Prostate gland (tissue), 2 donors: ENCODE measurements around the gene TTC23. TPM values are rescaled to one million over a fixed set of nuclear protein-coding genes. Genes with fewer than 3 reads are reported as not detected.
A peak's percentile ranks its signal among the peaks of the same experiment; 100 is the strongest.

Experiments used
- DNase-seq: peaks from one replicate; pipeline ENCODE4 v3.0.0-alpha.2; 2019; ENCODE audit warnings: low spot score
- H3K27ac ChIP-seq, 2 donors: fragments of 200-600 bp; sonication (generic); 2 replicates each; pipeline ENCODE4 v1.5.1; 2017 to 2019
- H3K27me3 ChIP-seq: fragments of 200-600 bp; sonication (generic); replicated peaks from 2 replicates; pipeline ENCODE4 v1.5.1; 2019; ENCODE audit not compliant: insufficient read depth
- H3K36me3 ChIP-seq, 2 donors: fragments of 200-600 bp; sonication (generic); 1 replicate in 1 of 2; 2 replicates in 1 of 2; pipeline versions ENCODE4 v1.5.1 to v1.8.1; 2017 to 2019
- H3K4me1 ChIP-seq: fragments of 200-600 bp; sonication (generic); replicated peaks from 2 replicates; pipeline ENCODE4 v1.5.1; 2019
- H3K4me3 ChIP-seq, 2 donors: fragments of 200-600 bp; sonication (generic); 2 replicates each; pipeline ENCODE4 v1.5.1; 2017 to 2019
- H3K9me3 ChIP-seq: fragments of 200-600 bp; sonication (generic); 2 replicates; pipeline ENCODE4 v1.5.1; 2017
- POLR2A ChIP-seq: fragments of 450-650 bp; IDR thresholded peaks from one replicate; pipeline ENCODE4 v1.6.1; 2016; ENCODE audit warnings: antibody characterized with exemption, mild to moderate bottlenecking
- POLR2AphosphoS5 ChIP-seq: sonication (generic); formaldehyde crosslinking; IDR thresholded peaks from one replicate; pipeline ENCODE4 v1.6.1; 2017; ENCODE audit warnings: antibody characterized with exemption
- WGBS: methylation state at CpG from one replicate; pipeline ENCODE4 v1.1.5; 2018; 5-methylcytosine and 5-hydroxymethylcytosine counted together
- intact Hi-C: fragments of 100-400 bp; cut with DNase I; formaldehyde crosslinking; loops from one replicate; pipeline ENCODE4 v1.14.2; 2022
- total RNA-seq, 2 donors: library from RNA; depleted of rRNA; stranded (reverse); fragments of >200 nt; gene quantifications; one replicate each; pipeline ENCODE4 v1.1.0, GENCODE V29; 2016
- TF ChIP-seq, protein P1 (sequence below), 4 experiments: fragments of 200-600 bp in 2 of 4; fragments of 450-650 bp in 2 of 4; sonication (generic) in 2 of 4; IDR thresholded peaks; 1 replicate in 3 of 4; 2 replicates in 1 of 4; pipeline ENCODE4 v1.5.1; 2016 to 2019; ENCODE audit warnings: antibody characterized with exemption in 4 of 4, mild to moderate bottlenecking in 2 of 4, moderate library complexity in 2 of 4

Gene TTC23
- total RNA-seq, 2 donors from 2014 or later, result 18.1 to 39.5 TPM

DNA sequence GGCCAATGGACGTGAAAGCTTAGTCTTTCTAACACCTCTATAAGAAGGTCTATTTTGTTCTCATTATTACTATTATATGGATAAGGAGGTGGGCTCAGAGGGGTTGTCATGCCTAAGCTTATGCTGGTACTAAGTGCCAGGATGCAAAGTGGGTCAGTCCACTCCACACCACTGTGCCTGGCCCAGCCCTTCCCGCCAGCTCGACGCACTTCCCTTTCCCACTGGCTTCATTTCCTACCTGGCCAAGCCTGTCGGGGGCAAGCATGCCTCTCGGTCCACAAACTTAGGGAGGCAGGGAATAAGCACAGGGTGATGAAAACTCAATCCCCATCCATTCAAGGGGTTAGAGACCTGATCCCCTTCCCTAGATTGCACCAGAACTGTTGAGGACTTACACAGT, 150.4 kb downstream of the TTC23 start:
- no peak for DNase-seq
- intact Hi-C loops, result no loop called here
- no peak overlapping the region for H3K27ac ChIP-seq

DNA sequence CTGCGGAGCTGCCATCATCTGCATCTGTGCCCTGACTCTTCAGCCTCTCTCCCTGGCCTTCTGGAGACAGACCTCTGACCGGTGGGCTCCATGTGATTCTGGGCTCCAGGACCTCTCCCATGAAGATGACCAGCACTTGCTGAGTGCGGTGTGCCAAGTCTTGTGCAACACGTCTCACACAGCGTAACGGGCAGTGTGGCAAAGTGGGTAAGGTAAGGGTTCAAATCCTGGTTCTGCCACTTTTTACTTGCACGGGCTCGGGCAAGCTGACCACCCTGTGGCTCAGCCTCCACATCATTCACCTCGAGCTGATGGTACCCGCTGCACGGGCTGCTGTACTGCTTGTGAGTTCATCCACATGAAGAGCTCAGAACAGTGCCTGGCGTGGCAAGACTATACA, 151.0 kb downstream of the TTC23 start:
- 96% methylated on average over 12 of the region's 12 CpGs for WGBS
- Histone ChIP-seq H3K27me3 (no peaks in the 10 kb centered on the region), H3K4me3 (no peak overlapping the region), H3K36me3 (no peaks in the 10 kb centered on the region), H3K9me3 (no peaks in the 10 kb centered on the region), H3K27ac (no peak overlapping the region), H3K4me1 (no peaks in the 10 kb centered on the region)
- DNase-seq, result no peak
- TF ChIP-seq, protein P1, sequence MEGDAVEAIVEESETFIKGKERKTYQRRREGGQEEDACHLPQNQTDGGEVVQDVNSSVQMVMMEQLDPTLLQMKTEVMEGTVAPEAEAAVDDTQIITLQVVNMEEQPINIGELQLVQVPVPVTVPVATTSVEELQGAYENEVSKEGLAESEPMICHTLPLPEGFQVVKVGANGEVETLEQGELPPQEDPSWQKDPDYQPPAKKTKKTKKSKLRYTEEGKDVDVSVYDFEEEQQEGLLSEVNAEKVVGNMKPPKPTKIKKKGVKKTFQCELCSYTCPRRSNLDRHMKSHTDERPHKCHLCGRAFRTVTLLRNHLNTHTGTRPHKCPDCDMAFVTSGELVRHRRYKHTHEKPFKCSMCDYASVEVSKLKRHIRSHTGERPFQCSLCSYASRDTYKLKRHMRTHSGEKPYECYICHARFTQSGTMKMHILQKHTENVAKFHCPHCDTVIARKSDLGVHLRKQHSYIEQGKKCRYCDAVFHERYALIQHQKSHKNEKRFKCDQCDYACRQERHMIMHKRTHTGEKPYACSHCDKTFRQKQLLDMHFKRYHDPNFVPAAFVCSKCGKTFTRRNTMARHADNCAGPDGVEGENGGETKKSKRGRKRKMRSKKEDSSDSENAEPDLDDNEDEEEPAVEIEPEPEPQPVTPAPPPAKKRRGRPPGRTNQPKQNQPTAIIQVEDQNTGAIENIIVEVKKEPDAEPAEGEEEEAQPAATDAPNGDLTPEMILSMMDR (IDR thresholded peaks at IDR 0.05), result no peak
- TF ChIP-seq POLR2A (no peak), POLR2AphosphoS5 (no peak)
- intact Hi-C loops, result no loop called here

More for the DNA sequence above, 150.4 kb downstream of the TTC23 start:
- H3K27me3 ChIP-seq, result no peaks in the 10 kb centered on the region
- TF ChIP-seq POLR2AphosphoS5, result no peak
- TF ChIP-seq POLR2A, result no peak
- TF ChIP-seq, protein P1 (IDR thresholded peaks at IDR 0.05), result no peak
- H3K9me3 ChIP-seq, result no peaks in the 10 kb centered on the region
- 83% methylated on average over 6 of the region's 6 CpGs for WGBS
- H3K4me3 ChIP-seq, result no peak overlapping the region
- no peaks in the 10 kb centered on the region for H3K4me1 ChIP-seq
- H3K36me3 ChIP-seq, result no peaks in the 10 kb centered on the region

DNA sequence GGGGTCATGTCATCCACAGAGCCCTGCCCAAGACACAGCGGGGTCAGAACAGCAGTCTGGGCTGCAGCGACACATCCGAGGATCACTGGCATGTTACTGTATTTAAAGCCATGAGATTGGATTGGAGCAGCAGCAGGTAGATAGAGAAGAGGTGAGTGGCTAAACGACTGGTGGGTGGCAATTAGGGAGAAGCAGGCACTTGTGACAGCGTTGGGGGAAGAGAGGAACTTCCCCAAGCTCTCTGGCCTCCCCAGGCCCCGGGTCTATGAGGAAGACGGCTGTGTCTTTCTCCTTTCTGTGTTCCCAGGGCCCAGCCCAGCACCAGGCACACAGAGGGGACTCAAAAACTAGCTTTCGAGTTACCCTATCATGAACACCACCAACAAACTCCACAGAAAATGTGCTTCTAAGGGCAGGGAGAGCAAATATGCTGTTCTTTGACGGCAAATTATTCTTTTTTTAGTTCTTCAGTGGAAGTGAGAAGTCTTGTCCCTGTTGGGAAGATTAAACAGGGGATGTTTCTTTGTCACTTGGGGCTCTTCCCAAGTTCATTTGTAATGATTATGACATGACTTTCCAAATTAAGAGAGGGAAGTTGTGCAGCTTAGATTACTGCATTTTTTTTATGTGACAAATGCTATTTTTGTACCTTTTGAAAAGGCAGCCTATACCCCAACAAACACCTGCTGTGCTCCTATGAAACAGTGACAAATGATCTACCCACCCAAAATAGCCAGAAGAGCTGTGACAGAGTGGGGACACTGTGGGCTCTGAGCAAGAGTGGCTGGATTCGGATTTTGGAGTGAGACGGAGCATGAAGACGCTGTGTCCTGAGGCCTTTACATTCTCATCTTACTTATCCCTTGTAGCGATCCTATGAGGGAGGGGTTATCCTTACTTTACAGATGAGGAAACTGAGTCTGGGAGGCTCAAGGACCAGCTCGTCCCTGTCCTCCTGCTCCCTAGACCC, 151.7 kb downstream of the TTC23 start:
- intact Hi-C loops, result no loop called here
- 83% methylated on average over 14 of the region's 14 CpGs for WGBS
- H3K4me1 ChIP-seq, result no peaks in the 10 kb centered on the region
- peak overlapping the region in 1 of 2 donors; percentile 26 for H3K27ac ChIP-seq
- TF ChIP-seq POLR2A (no peak), POLR2AphosphoS5 (no peak)
- TF ChIP-seq, protein P1 (IDR thresholded peaks at IDR 0.05), result no peak
- no peak overlapping the region for H3K4me3 ChIP-seq
- no peaks in the 10 kb centered on the region for H3K9me3 ChIP-seq
- no peak for DNase-seq
- H3K27me3 ChIP-seq, result no peaks in the 10 kb centered on the region
- no peaks in the 10 kb centered on the region for H3K36me3 ChIP-seq

DNA sequence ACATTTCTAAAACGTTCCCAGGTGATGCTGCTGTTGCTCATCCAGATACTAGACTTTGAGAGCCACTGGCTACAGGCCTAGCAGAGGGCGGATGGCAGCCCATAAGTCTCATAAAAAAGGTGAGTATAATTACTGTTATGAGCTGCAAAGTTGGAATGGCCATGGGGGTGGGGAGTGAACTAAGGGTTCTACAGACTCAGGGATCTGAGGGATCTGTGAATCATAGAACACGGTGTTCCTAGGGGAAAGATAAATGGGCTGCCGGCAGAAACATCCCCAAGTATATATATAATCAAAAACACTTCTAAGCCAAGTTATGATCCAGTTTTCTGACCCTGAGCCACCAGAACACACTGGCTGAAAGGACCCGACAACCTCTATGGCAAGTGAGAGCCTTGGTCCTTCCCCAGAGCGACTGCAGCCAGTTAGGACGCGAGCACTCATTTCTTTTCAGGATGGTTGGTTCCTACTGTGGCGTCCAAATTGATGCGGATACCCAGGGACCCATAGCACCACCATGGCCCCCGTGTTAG, 152.4 kb downstream of the TTC23 start:
- Histone ChIP-seq H3K9me3 (no peaks in the 10 kb centered on the region), H3K4me1 (no peaks in the 10 kb centered on the region), H3K27ac (peak overlapping the region in 1 of 2 donors; percentile 26), H3K4me3 (no peak overlapping the region), H3K36me3 (no peaks in the 10 kb centered on the region), H3K27me3 (no peaks in the 10 kb centered on the region)
- DNase-seq, result no peak
- WGBS, result 74% methylated on average over 11 of the region's 11 CpGs
- intact Hi-C loops, result no loop called here
- TF ChIP-seq POLR2A (no peak), POLR2AphosphoS5 (peak; percentile 34)
- TF ChIP-seq, protein P1 (IDR thresholded peaks at IDR 0.05), result no peak
